DMS 273 (cell line): ENCODE measurements around the gene PTPN9.

Source experiments
- DNase-seq: peaks from one replicate; lab custom pipeline; 2025; ENCODE audit not compliant: unreplicated experiment; lab: John Stamatoyannopoulos, UW

Gene PTPN9

DNA sequence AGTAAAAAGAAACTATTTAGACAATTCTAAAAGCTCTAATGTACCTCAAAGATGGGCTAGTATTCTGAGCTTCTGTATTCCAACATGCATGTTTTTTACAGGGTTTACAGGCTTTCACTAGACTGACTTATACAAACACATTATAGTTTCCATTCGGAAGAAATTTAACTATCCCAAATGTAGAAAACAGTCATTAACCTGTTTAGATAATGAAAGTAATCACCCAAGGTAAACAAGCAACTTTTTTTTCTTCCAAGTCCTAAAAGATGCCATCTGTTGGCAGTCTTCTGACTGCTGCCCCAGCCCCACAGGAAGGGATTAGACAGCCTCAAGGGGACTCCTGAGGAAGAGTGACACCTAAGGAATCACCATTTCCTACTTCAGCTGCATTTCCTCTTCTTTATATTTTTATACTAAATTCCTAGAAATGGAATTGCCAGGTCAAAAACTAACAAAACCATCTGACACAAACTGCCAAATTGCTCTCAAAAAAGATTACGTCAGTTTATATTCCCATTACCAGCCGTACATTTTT is 153.1 kb downstream of the PTPN9 start:
- DNase-seq: no peak

DNA sequence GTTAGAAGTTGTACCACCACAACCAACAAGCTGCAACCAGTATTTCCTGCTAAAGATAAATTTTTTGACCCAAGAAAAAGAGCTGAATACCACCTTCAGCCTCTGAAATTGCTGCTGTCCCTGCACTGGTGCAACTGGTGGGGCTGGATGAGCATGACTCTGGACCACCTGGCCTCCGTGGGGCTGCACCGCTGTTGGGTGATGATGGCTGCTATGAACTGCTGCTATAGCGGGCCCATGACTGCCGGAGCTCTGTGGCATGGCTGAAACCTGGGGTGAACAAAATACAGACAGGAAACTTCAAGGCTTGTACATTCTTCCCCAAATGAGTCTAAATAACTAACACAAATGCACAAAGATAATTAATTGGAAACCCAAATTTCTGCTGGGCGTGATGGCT is 156.6 kb downstream of the PTPN9 start:
- DNase-seq: no peak

DNA sequence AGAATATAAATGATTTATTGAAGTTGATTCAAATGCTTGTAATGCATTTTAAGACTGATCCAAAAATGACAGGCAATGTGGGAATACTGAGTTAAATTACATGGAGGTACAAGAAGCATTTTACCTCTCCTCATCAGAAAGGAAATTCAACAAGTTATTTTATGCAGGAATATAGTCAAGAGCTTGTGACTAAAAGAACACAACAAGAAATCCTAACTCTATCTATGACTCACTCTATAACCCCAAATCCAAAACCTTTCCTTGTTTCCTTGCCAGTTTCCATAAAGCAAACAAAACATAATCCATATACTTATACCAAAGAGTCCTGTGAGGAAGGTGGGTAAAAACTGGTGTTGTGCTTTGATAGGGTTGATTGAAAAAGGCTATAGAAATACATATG is 158.4 kb downstream of the PTPN9 start:
- no peak for DNase-seq

DNA sequence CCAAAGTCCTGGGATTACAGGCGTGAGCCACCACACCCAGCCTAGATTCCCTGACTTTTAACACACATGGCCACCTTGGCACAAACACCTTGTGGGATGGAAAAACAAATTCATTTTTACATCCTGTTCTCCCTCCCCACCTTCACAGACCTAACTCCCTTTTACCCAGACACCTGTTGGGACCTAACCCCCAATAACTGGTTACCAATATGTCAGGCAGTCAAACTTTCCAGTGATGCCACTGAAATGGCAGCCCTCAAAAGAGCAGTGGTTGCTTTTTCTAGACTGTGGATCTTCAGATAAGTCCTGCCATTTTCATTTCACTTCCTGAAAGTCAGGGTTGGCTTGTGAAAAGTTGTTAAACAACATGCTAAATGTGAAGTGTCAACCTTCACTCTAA is 162.5 kb downstream of the PTPN9 start:
- DNase-seq: no peak
